PFSK-1 (cell line): ENCODE measurements around the gene TTC19.

Experiments
- FOXP2 ChIP-seq: optimal IDR thresholded peaks from 2 replicates; pipeline ENCODE3; 2011; ENCODE audit warnings: borderline replicate concordance, control low read depth, inconsistent platforms; ENCODE audit not compliant: insufficient read depth; ENCODE audit errors: extremely low read length, extremely low read depth
- POLR2AphosphoS5 ChIP-seq: IDR thresholded peaks from 2 replicates; pipeline ENCODE4 v1.6.1; 2012; ENCODE audit warnings: low read depth, mild to moderate bottlenecking, control low read depth, low read length, moderate library complexity
- REST ChIP-seq, 2 experiments: IDR thresholded peaks; 2 replicates each; pipeline versions ENCODE4 v1.6.1 to v1.8.0; 2011 to 2012; ENCODE audit warnings: low read depth in 2 of 2, low read length in 2 of 2, control low read depth in 1 of 2, inconsistent platforms in 1 of 2, mild to moderate bottlenecking in 1 of 2, moderate library complexity in 1 of 2; ENCODE audit not compliant: insufficient read depth in 1 of 2
- SIN3A ChIP-seq: IDR thresholded peaks from 2 replicates; pipeline ENCODE4 v1.6.1; 2012; ENCODE audit warnings: mild to moderate bottlenecking, low read length, moderate library complexity, borderline replicate concordance; ENCODE audit not compliant: insufficient read depth
- TAF1 ChIP-seq: IDR thresholded peaks from 2 replicates; pipeline ENCODE4 v1.6.1; 2012; ENCODE audit warnings: low read length, control low read depth, borderline replicate concordance; ENCODE audit not compliant: insufficient read depth

TTC19 gene

GRCh38 chr17:15969463-15969862 lies 30.2 kb upstream of the TTC19 start:
- TF ChIP-seq REST (IDR thresholded peaks at IDR 0.05; ENCODE audit: insufficient read depth in 1 of 2, low read depth in 2 of 2, low read length in 2 of 2): no peak
- no peak for TF ChIP-seq POLR2AphosphoS5
- no peak for TF ChIP-seq SIN3A
- TF ChIP-seq FOXP2: no peak
- no peak for TF ChIP-seq TAF1

- TF ChIP-seq REST (IDR thresholded peaks at IDR 0.05; ENCODE audit: insufficient read depth in 1 of 2, low read depth in 2 of 2, low read length in 2 of 2) (no peak), TAF1 (no peak), POLR2AphosphoS5 (no peak)
Observed at GRCh38 chr17:15970500-15970899, 29.1 kb upstream of the TTC19 start.

- no peak for TF ChIP-seq FOXP2
- TF ChIP-seq SIN3A: no peak
- no peak for TF ChIP-seq REST (IDR thresholded peaks at IDR 0.05; ENCODE audit: insufficient read depth in 1 of 2, low read depth in 2 of 2, low read length in 2 of 2)
- no peak for TF ChIP-seq TAF1
- no peak for TF ChIP-seq POLR2AphosphoS5
Observed at GRCh38 chr17:15971098-15971678, 28.4 kb upstream of the TTC19 start.

GRCh38 chr17:15971882-15972281 lies 27.7 kb upstream of the TTC19 start:
- TF ChIP-seq REST (IDR thresholded peaks at IDR 0.05; ENCODE audit: insufficient read depth in 1 of 2, low read depth in 2 of 2, low read length in 2 of 2) (no peak), FOXP2 (no peak), TAF1 (no peak), POLR2AphosphoS5 (no peak), SIN3A (no peak)

GRCh38 chr17:15972497-15972951 lies 27.1 kb upstream of the TTC19 start:
- no peak for TF ChIP-seq SIN3A
- no peak for TF ChIP-seq FOXP2
- TF ChIP-seq TAF1: no peak
- TF ChIP-seq REST (IDR thresholded peaks at IDR 0.05; ENCODE audit: insufficient read depth in 1 of 2, low read depth in 2 of 2, low read length in 2 of 2): no peak
- no peak for TF ChIP-seq POLR2AphosphoS5
